HCT116 (cell line): ENCODE measurements around the gene AAR2. TPM values are rescaled to one million over a fixed set of nuclear protein-coding genes. Genes with fewer than 3 reads are reported as not detected.

Experiments used
- ATAC-seq: fragments of 200-7000 bp; cut with Tn5 transposase; 2 replicates; pipeline ENCODE4 v1.9.1; 2020; ENCODE audit warnings: mild to moderate bottlenecking, moderate library complexity
- BruUV-seq: library from RNA; stranded (reverse); fragments of 400-500 nt; replicated peaks from 2 replicates; lab custom pipeline; 2021; lab: Mats Ljungman, UMichigan
- CTCF ChIA-PET: fragments of 300-600 bp; sonication (Branson Sonifier 250); formaldehyde crosslinking; loops from one replicate; lab custom pipeline; 2021; ENCODE audit warnings: antibody characterized with exemption; lab: Charles Lee
- POLR2A ChIA-PET: fragments of 300-600, 350-600 bp; sonication (Branson Sonifier 250); formaldehyde crosslinking; loops from one replicate; lab custom pipeline; 2021; ENCODE audit warnings: antibody characterized with exemption; lab: Charles Lee
- RAD21 ChIA-PET, 2 experiments: fragments of 300-600 bp; sonication (Branson Sonifier 250); formaldehyde crosslinking; loops; one replicate each; lab custom pipeline; 2023; ENCODE audit warnings: low total read pairs in 2 of 2; ENCODE audit not compliant: uncharacterized antibody in 2 of 2, unreplicated experiment in 2 of 2, low non-redundant PET in 1 of 2; lab: Charles Lee
- DNase-seq: peaks from one replicate; pipeline ENCODE4 v3.0.0-alpha.2; 2010; ENCODE audit warnings: low read depth, low spot score
- H2AFZ ChIP-seq: fragments of 200-600 bp; shearing (Covaris generic), sonication (generic); 2 replicates; pipeline ENCODE4 v1.6.1; 2017; ENCODE audit warnings: low read depth, mixed run types, mixed read lengths, antibody characterized with exemption, low read length; ENCODE audit not compliant: poor library complexity, severe bottlenecking
- H3K27ac ChIP-seq: 2 replicates; pipeline ENCODE4 v1.5.1; 2012; ENCODE audit warnings: low read depth, low read length
- H3K27me3 ChIP-seq: fragments of 200-600 bp; sonication (generic); 2 replicates; pipeline ENCODE4 v1.6.1; 2016; ENCODE audit warnings: mixed run types, low read length, mixed read lengths; ENCODE audit not compliant: insufficient read depth
- H3K36me3 ChIP-seq, 2 experiments: fragments of 200-500 bp in 1 of 2; fragments of 200-600 bp in 1 of 2; sonication (Bioruptor generic) in 1 of 2; sonication (generic) in 1 of 2; 2 replicates each; pipeline versions ENCODE4 v1.5.1 to v1.6.1; 2014 to 2016; ENCODE audit warnings: low read length in 2 of 2, inconsistent platforms in 1 of 2, mixed read lengths in 1 of 2, mixed run types in 1 of 2; ENCODE audit not compliant: insufficient read depth in 2 of 2, control insufficient read depth in 1 of 2
- H3K4me1 ChIP-seq, 2 experiments: fragments of 200-600 bp in 1 of 2; sonication (generic) in 1 of 2; 2 replicates each; pipeline versions ENCODE4 v1.5.1 to v1.6.1; 2012 to 2017; ENCODE audit warnings: low read length in 2 of 2, inconsistent platforms in 1 of 2, mild to moderate bottlenecking in 1 of 2, mixed read lengths in 1 of 2, mixed run types in 1 of 2, moderate library complexity in 1 of 2; ENCODE audit not compliant: insufficient read depth in 2 of 2, control insufficient read depth in 1 of 2
- H3K4me2 ChIP-seq: fragments of 200-600 bp; sonication (generic); 2 replicates; pipeline ENCODE4 v1.6.1; 2017; ENCODE audit warnings: mixed run types, low read length, mixed read lengths
- H3K4me3 ChIP-seq, 2 experiments: fragments of 200-600 bp in 1 of 2; sonication (generic) in 1 of 2; replicated peaks in 1 of 2; 2 replicates each; pipeline ENCODE4 v1.5.1; 2011 to 2016; ENCODE audit warnings: low read length in 2 of 2, control low read depth in 1 of 2, low read depth in 1 of 2, mild to moderate bottlenecking in 1 of 2, mixed read lengths in 1 of 2, mixed run types in 1 of 2
- H3K79me2 ChIP-seq: fragments of 200-600 bp; sonication (generic); 2 replicates; pipeline ENCODE4 v1.6.1; 2017; ENCODE audit warnings: mild to moderate bottlenecking, mixed run types, low read length, moderate library complexity, mixed read lengths; ENCODE audit not compliant: insufficient read depth
- H3K9ac ChIP-seq: fragments of 200-600 bp; sonication (generic); 2 replicates; pipeline ENCODE4 v1.6.1; 2016; ENCODE audit warnings: low read length, mixed read lengths
- H3K9me2 ChIP-seq: fragments of 200-600 bp; sonication (generic), shearing (Covaris generic); 2 replicates; pipeline ENCODE4 v1.6.1; 2017; ENCODE audit warnings: mixed run types, mild to moderate bottlenecking, moderate library complexity; ENCODE audit not compliant: insufficient read depth
- H3K9me3 ChIP-seq, 2 experiments: fragments of 200-500 bp in 1 of 2; fragments of 200-600 bp in 1 of 2; sonication (Bioruptor generic) in 1 of 2; sonication (generic) in 1 of 2; 2 replicates each; pipeline ENCODE4 v1.6.1; 2014 to 2017; ENCODE audit warnings: low read length in 2 of 2, mixed read lengths in 2 of 2, inconsistent platforms in 1 of 2, low read depth in 1 of 2, mild to moderate bottlenecking in 1 of 2, mixed run types in 1 of 2, moderate library complexity in 1 of 2; ENCODE audit not compliant: control insufficient read depth in 1 of 2, insufficient read depth in 1 of 2
- H4K20me1 ChIP-seq: fragments of 200-600 bp; sonication (generic), shearing (Covaris generic); 2 replicates; pipeline ENCODE4 v1.6.1; 2017; ENCODE audit warnings: mixed run types, mild to moderate bottlenecking, moderate library complexity; ENCODE audit not compliant: insufficient read depth
- ATF3 ChIP-seq: IDR thresholded peaks from 2 replicates; pipeline ENCODE4 v1.6.1; 2012
- CBX3 ChIP-seq: IDR thresholded peaks from 2 replicates; pipeline ENCODE4 v1.6.1; 2012; ENCODE audit warnings: low read depth
- CTCF ChIP-seq, 3 experiments: fragments of 200-600 bp in 1 of 3; sonication (generic) in 1 of 3; IDR thresholded peaks in 2 of 3; conservative IDR thresholded peaks in 1 of 3; 2 replicates each; pipeline ENCODE4 v1.5.1; 2012 to 2017; ENCODE audit warnings: low read depth in 2 of 3, low read length in 2 of 3, antibody characterized with exemption in 1 of 3, borderline replicate concordance in 1 of 3, control low read depth in 1 of 3, mild to moderate bottlenecking in 1 of 3, mixed read lengths in 1 of 3, mixed run types in 1 of 3, moderate library complexity in 1 of 3; ENCODE audit not compliant: insufficient read depth in 1 of 3
- EZH2phosphoT487 ChIP-seq: fragments of 200-600 bp; IDR thresholded peaks from 2 replicates; pipeline ENCODE4 v1.6.1; 2018; ENCODE audit warnings: antibody characterized with exemption, borderline replicate concordance
- JUND ChIP-seq: IDR thresholded peaks from 2 replicates; pipeline ENCODE4 v1.6.1; 2012
- POLR2A ChIP-seq: IDR thresholded peaks from 2 replicates; pipeline ENCODE4 v1.7.0; 2011; ENCODE audit warnings: borderline replicate concordance; ENCODE audit not compliant: insufficient read depth, insufficient read length; ENCODE audit errors: extremely low read depth
- SIN3A ChIP-seq: IDR thresholded peaks from 2 replicates; pipeline ENCODE4 v1.6.1; 2012; ENCODE audit warnings: low read depth
- SRF ChIP-seq: IDR thresholded peaks from 2 replicates; pipeline ENCODE4 v1.6.1; 2012; ENCODE audit warnings: low read depth
- TCF7L2 ChIP-seq: IDR thresholded peaks from 2 replicates; pipeline ENCODE4 v1.7.0; 2011; ENCODE audit warnings: borderline replicate concordance, inconsistent platforms; ENCODE audit not compliant: insufficient read depth, insufficient read length; ENCODE audit errors: extremely low read depth
- ZBTB33 ChIP-seq: IDR thresholded peaks from 2 replicates; pipeline ENCODE4 v1.6.1; 2011; ENCODE audit warnings: mild to moderate bottlenecking, low read length, moderate library complexity; ENCODE audit not compliant: insufficient replicate concordance; ENCODE audit errors: extremely low read depth
- ZFX ChIP-seq: fragments of 450-650 bp; IDR thresholded peaks from 2 replicates; pipeline ENCODE4 v1.6.1; 2017
- ZNF274 ChIP-seq: fragments of 200-500 bp; sonication (Bioruptor generic); IDR thresholded peaks from 2 replicates; pipeline ENCODE4 v1.6.1; 2014; ENCODE audit warnings: mild to moderate bottlenecking, low read depth, low read length, inconsistent platforms
- intact Hi-C: fragments of 100-400 bp; cut with micrococcal nuclease; formaldehyde crosslinking; loops from 2 replicates; pipeline ENCODE4 v1.10.0; 2022
- total RNA-seq: library from RNA; stranded (reverse); gene quantifications from one replicate; pipeline ENCODE4 v1.2.1, GENCODE V29; 2021; ENCODE audit not compliant: unreplicated experiment

Gene AAR2
- total RNA-seq, 1 experiment from 2014 or later = 23.3 TPM

GRCh38 chr20:36303831-36304230, 67.6 kb downstream of the AAR2 start:
- no peak for DNase-seq
- Histone ChIP-seq H2AFZ (no peak overlapping the region), H3K4me3 (no peak overlapping the region), H3K27me3 (peaks cover 33% of the 10 kb centered on the region), H3K4me1 (no peaks in the 10 kb centered on the region), H3K9me2 (no peaks in the 10 kb centered on the region), H3K36me3 (no peaks in the 10 kb centered on the region), H3K4me2 (no peak overlapping the region), H3K79me2 (no peaks in the 10 kb centered on the region), H3K9ac (no peak overlapping the region), H4K20me1 (no peaks in the 10 kb centered on the region), H3K27ac (no peak overlapping the region), H3K9me3 (no peaks in the 10 kb centered on the region)
- ChIA-PET CTCF (no interaction called here), RAD21 (no interaction called here), POLR2A (no interaction called here)
- ATAC-seq = no peak
- intact Hi-C loops = no loop called here
- no TSS peak for BruUV-seq
- no peak for TF ChIP-seq TCF7L2
- TF ChIP-seq JUND = no peak
- TF ChIP-seq SRF = no peak
- no peak for TF ChIP-seq ZFX
- no peak for TF ChIP-seq EZH2phosphoT487
- no peak for TF ChIP-seq CBX3
- TF ChIP-seq CTCF (IDR thresholded peaks at IDR 0.05 in 2 of 3, conservative IDR thresholded peaks at IDR 0.05 in 1 of 3; ENCODE audit: borderline replicate concordance in 1 of 3, insufficient read depth in 1 of 3, low read depth in 2 of 3, low read length in 2 of 3) = no peak

GRCh38 chr20:36304786-36305495, 68.7 kb downstream of the AAR2 start:
- intact Hi-C loops = no loop called here
- Histone ChIP-seq H3K36me3 (no peaks in the 10 kb centered on the region), H3K27me3 (peaks cover 29% of the 10 kb centered on the region), H3K4me2 (no peak overlapping the region), H3K9ac (no peak overlapping the region), H4K20me1 (no peaks in the 10 kb centered on the region), H3K27ac (no peak overlapping the region), H3K9me2 (no peaks in the 10 kb centered on the region), H3K4me1 (no peaks in the 10 kb centered on the region), H3K4me3 (no peak overlapping the region), H3K79me2 (no peaks in the 10 kb centered on the region), H2AFZ (no peak overlapping the region), H3K9me3 (no peaks in the 10 kb centered on the region)
- CTCF ChIA-PET = no interaction called here
- RAD21 ChIA-PET = no interaction called here
- no TSS peak for BruUV-seq
- POLR2A ChIA-PET = no interaction called here
- ATAC-seq (no peak), DNase-seq (no peak)
- TF ChIP-seq SIN3A = no peak
- TF ChIP-seq POLR2A = no peak
- no peak for TF ChIP-seq SRF
- TF ChIP-seq ZNF274 = no peak
- no peak for TF ChIP-seq EZH2phosphoT487
- TF ChIP-seq ATF3 = no peak
- TF ChIP-seq JUND = no peak
- TF ChIP-seq ZBTB33 = no peak
